ENCODE measurements around the gene SLC7A7.

GRCh38 chr14:22773162-22774010 is 41.8 kb downstream of the SLC7A7 start:
- TF ChIP-seq POLR2A (IDR thresholded peaks at IDR 0.05; ENCODE audit: low read depth, low read length), result no peak; the same call in 1 of the 2 replicates
- TF ChIP-seq POLR2AphosphoS5 (IDR thresholded peaks at IDR 0.05; ENCODE audit: low read depth, low read length), result no peak; the same call in 1 of the 2 replicates

Data from GM12892 (cell line).